GM18951 (cell line): ENCODE results near the gene PDXK.

Experiments used
- POLR2A ChIP-seq: IDR thresholded peaks from 4 replicates; pipeline ENCODE4 v1.6.1; 2011; ENCODE audit warnings: mild to moderate bottlenecking; ENCODE audit not compliant: insufficient read length, insufficient read depth; ENCODE audit errors: extremely low read depth
- in situ Hi-C: fragments of 300-500 bp; cut with MboI; formaldehyde crosslinking; loops from one replicate; pipeline ENCODE4 v1.12.0; 2022; ENCODE audit warnings: low sequenced_read_pairs, mixed read lengths, inconsistent platforms; ENCODE audit not compliant: unreplicated experiment

The PDXK gene

GRCh38 chr21:43772425-43772821 lies 53.5 kb downstream of the PDXK start:
- in situ Hi-C loops = no loop called here
- TF ChIP-seq POLR2A = no peak

GRCh38 chr21:43774163-43774562 lies 55.2 kb downstream of the PDXK start:
- in situ Hi-C loops = no loop called here
- TF ChIP-seq POLR2A = no peak

DNA sequence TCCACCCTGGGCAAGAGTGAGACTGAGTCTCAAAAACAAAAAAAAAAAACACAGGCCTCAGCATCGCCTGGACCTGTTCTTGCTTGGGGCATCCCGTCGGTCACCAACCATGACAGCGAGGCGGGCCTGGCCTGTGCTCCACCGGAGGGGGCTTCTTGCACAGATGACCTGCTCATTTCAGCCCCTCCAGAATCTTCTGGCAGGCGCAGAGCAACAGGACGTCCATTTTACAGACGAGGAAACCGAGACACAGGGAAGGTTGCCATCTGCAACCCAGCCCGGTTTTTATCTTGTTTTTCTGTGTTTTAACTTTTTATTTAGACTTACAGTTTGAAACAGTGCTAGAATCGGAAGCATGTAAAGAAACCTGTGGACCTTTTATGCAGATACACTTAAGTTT lies 56.3 kb downstream of the PDXK start:
- in situ Hi-C loops = no loop called here
- TF ChIP-seq POLR2A = no peak

DNA sequence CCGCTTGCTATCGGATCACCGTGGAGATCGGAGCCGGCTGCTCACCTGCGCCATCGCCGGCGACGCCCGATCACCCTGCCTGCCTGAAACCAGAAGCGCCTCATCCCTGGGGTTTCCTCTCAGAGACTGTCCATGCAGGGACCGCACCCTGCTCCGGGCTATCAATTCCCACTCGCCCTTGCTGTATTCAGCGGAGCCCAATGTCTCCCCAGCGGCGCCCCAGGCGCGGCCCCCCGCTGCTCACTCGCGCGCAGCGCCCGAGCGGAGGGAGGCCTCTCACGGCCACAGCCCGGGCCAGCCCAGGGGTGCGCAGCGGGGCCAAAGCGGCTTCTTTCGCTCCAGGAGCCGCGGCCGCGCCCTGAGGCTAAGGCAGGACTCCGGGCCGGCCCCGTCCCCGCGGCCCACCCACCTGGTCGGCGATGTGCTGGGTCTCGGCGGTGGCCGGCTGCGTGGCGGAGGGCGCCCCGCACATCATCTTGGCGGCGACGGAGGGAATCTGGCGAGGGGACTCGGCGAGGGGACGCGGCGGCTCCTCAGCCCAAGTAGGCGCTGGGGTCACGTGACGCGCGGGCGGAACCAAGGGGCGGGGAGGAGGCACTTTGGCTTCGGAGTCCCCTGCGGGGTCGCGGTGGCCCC lies 57.0 kb downstream of the PDXK start, which contains the start of gene CSTB:
TSS of gene CSTB (minus strand) at position 514 of the 636 bp plus-strand sequence. CDS start at position 475, 39 bp downstream.
- in situ Hi-C loops = no loop called here

GRCh38 chr21:43777953-43778352 lies 59.0 kb downstream of the PDXK start:
- no peak for TF ChIP-seq POLR2A
- in situ Hi-C loops = no loop called here

More for the DNA sequence above, 57.0 kb downstream of the PDXK start, which contains the start of gene CSTB:
- TF ChIP-seq POLR2A = peak; percentile 89

DNA sequence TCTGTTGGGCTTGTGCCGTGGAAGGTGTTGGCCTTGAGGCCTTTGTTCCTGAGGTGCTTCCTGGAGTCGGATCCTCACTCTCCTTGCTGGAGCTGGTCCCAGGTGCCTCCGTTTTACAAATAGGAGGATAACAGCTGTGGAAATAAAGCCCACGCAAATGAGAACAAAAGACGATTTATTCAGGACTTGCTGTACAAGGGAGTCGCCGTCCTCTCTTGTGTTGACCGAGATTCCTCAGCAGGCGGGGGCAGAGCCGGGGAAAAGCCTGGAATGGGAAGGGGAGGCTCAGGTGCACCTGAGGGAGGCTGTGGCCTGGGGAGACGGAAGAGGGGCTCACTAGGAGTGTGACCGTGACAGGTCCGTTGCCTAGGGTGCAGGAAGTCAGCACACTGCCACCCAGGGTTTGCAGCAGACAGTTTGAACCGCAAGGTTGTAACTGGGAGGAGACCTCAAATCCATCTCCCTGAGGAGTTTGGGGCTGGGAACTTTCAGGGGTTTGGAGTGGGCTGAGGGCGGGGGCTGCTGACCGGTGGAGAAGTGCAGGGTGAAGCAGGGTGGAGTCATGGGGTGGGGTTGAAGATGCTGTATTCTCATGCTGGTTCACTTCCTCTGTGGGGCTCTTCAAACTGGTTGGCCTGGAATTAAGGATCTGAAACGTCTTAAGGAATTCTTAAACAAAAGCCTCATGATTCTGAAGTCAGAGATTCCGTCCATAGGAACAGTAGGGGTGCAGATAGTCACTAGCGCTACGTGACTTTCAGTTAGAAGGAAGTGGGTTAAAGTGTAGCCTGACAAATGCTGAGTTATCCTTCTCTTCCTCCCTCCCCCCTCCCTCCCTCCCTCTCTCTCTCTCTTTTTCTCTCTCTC lies 59.8 kb downstream of the PDXK start:
- TF ChIP-seq POLR2A = no peak
- in situ Hi-C loops = no loop called here

- in situ Hi-C loops = no loop called here
- TF ChIP-seq POLR2A = no peak
Observed at GRCh38 chr21:43779660-43780059, 60.7 kb downstream of the PDXK start.

DNA sequence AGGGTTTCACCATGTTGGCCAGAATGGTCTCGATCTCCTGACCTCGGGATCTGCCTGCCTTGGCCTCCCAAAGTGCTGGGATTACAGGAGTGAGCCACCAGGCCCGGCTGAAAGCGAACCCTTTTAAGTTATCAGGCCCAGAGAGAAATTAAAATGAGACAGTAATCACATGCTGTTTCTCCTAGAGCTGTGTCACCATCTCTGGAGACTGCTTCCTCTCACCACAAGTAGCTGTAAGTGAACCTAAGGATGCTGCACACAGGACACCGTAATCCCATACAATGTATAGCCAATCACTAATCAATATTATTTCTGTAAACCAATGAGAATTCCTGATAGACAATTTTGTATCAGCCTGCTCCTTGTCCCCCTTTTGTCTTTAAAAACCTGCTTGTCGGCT lies 62.9 kb downstream of the PDXK start:
- TF ChIP-seq POLR2A = no peak
- in situ Hi-C loops = no loop called here

GRCh38 chr21:43782431-43783097 lies 63.6 kb downstream of the PDXK start:
- TF ChIP-seq POLR2A = no peak
- in situ Hi-C loops = no loop called here

DNA sequence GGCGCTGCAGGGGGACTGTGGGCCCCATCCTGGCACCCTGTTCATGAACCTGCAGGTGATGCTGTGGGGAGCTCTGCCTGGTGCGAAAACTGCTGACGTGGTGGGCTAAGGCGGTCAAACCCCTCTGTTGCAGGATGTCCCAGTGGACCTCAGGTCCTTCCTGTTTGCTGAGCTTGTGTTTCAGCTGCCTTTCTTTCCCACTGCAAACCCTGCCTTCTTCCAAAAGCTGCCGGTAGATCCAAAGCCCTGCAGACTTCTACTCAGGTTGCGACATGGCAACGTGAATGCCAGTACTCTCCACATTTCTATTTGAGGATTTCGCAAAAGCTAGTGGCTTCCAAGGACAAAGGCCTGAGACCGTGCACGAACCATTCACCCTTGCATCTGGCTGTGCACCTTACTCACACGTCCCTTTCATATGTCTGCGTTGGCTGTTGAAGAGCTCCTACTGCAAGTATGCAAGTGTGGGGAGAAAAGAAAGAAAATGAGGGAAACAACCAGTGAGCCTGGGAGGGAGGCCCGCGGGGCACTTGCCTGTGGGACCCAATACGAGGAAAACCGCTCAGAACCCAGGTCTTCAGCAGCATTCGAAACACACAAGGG lies 64.3 kb downstream of the PDXK start:
- TF ChIP-seq POLR2A = no peak
- in situ Hi-C loops = no loop called here

- in situ Hi-C loops = no loop called here
- no peak for TF ChIP-seq POLR2A
Observed at GRCh38 chr21:43785134-43785533, 66.2 kb downstream of the PDXK start.

DNA sequence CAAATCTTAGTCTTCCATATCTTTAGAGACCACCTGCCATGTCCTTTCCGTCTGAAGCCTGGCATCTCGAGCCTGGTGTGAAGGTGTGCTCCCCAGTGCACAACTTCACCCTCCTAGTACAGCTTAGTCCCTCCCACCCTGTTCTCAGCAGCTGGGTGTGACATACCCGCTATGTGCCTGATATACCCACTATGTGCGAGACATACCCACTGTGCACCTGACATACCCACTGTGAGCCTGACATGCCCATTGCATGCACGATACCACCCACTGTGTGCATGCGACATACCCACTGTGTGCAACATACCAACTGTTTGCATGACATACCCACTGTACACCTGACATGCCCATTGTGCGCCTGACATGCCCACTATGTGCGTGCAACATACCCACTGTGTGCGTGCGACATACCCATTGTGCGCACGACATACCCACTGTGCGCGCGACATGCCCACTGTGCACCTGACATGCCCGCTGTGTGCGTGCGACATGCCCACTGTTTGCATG lies 67.4 kb downstream of the PDXK start:
- TF ChIP-seq POLR2A = no peak
- in situ Hi-C loops = no loop called here
